ENCODE results near the gene CHD3.
"Not testable (repeated sequence)": the region's sequence is repeated elsewhere in the genome, so short reads cannot be mapped to it uniquely, and the experiment has no call there.

GRCh38 chr17:7864384-7864783, 24.2 kb upstream of the CHD3 start:
- not testable (repeated sequence) for TF ChIP-seq YY1 (IDR thresholded peaks at IDR 0.05; ENCODE audit: insufficient read depth, insufficient read length); ZNF274 (IDR thresholded peaks at IDR 0.05; ENCODE audit: low read depth, low read length)

Data from NT2/D1 (cell line).